ENCODE results near the gene NDUFA8. TPM values are rescaled to one million over a fixed set of nuclear protein-coding genes. Genes with fewer than 3 reads are reported as not detected.

Gene NDUFA8
- total RNA-seq, 2 experiments from 2014 or later = 45.5 to 47.9 TPM

DNA sequence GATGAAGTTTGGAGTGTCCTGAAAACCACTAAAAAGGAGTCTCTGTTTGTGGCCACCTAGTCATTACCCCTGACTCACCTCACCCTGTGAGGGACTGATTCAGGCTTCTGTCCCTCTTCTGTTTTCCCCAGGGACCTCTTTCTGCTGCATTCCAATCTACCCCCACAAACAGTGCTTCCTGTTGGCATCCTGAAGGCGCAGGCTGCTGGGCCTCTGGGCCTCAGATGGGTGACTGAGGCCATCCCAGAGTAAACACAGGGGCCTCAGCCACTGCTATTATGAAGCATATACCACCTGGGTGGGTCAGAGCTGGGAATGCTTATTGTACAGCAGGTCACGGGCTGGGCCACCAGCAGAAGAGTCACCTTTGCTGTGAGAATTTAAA, 20.1 kb upstream of the NDUFA8 start:
- CTCF ChIA-PET = interaction anchor here (0.7 kb wide), 1 partner anchor 25 kb away, joined by 4 read pairs; no protein-coding TSS in a partner anchor

DNA sequence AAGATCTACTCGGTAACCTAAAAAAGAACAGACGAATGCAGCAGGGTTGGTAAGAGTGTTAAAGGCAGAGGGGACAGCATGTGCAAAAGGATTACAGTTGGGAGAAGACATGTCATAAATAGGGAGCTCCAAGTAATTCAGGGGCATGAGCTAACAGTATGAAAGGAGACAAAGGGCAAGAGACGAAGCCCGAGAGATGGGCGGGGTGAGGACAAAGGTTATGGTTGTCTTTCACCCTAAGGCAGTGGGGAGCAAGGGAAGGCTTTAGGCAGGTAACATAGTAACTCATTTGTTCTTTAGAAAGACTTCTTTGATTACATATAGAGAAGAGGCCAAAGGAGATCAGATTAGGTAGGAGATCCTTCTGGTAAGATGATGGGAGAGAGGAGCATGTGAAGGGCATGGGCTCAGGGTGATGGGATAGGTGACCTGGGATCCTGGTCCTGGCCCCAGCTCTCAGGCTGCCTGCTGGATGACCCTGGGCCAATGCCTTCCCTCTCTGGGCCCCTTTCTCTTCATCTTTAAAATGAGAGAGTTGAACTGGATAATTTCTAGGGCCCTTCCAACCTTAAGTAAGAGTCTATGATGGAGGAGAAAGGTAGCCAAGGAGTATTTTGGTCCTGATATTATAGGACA, 19.6 kb upstream of the NDUFA8 start:
- H3K9me3 Mint-ChIP-seq = no peaks in the 10 kb centered on the region
- intact Hi-C loops (cut with micrococcal nuclease) = no loop called here
- H3K4me1 Mint-ChIP-seq (ENCODE audit: low read depth) = no peaks in the 10 kb centered on the region

More for the DNA sequence above, 20.1 kb upstream of the NDUFA8 start:
- Mint-ChIP-seq H3K27me3 (ENCODE audit: low read depth) (peaks cover 18% of the 10 kb centered on the region), H3K4me1 (ENCODE audit: low read depth) (no peaks in the 10 kb centered on the region), H3K4me3 (no peak overlapping the region), H3K36me3 (ENCODE audit: low read depth) (no peaks in the 10 kb centered on the region), H3K27ac (no peak overlapping the region), H3K9me3 (no peaks in the 10 kb centered on the region)
- intact Hi-C loops (cut with micrococcal nuclease) = no loop called here
- no peak for DNase-seq

DNA sequence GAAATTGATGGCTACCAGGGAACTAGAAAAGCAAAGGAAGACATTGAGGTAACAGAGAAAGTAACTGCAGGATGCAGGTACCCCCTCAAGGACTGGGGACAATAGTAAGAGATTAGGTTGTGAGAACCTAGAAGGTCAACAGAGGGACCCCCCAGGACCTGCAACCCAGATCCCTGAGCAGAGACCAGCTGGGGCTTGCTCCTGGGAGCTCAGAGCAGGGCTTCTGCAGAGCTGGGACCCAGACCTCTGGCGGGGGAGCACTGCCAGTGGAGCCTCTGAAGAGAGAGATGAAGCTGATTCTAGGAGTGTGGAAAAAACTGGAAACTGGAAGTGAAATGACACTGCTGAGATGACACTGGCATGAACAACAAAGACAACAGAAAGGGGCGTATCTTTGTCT, 17.3 kb upstream of the NDUFA8 start:
- CTCF ChIA-PET = no interaction called here
- Mint-ChIP-seq H3K9me3 (no peaks in the 10 kb centered on the region), H3K4me3 (no peak overlapping the region), H3K4me1 (ENCODE audit: low read depth) (no peaks in the 10 kb centered on the region), H3K27ac (no peak overlapping the region), H3K27me3 (ENCODE audit: low read depth) (peaks cover 19% of the 10 kb centered on the region), H3K36me3 (ENCODE audit: low read depth) (no peaks in the 10 kb centered on the region)
- intact Hi-C loops (cut with micrococcal nuclease) = no loop called here
- no peak for DNase-seq

More for the DNA sequence above, 19.6 kb upstream of the NDUFA8 start:
- H3K27me3 Mint-ChIP-seq (ENCODE audit: low read depth) = peaks cover 18% of the 10 kb centered on the region
- no peak overlapping the region for H3K27ac Mint-ChIP-seq
- no peak for DNase-seq
- CTCF ChIA-PET = no interaction called here
- no peak overlapping the region for H3K4me3 Mint-ChIP-seq
- H3K36me3 Mint-ChIP-seq (ENCODE audit: low read depth) = no peaks in the 10 kb centered on the region

DNA sequence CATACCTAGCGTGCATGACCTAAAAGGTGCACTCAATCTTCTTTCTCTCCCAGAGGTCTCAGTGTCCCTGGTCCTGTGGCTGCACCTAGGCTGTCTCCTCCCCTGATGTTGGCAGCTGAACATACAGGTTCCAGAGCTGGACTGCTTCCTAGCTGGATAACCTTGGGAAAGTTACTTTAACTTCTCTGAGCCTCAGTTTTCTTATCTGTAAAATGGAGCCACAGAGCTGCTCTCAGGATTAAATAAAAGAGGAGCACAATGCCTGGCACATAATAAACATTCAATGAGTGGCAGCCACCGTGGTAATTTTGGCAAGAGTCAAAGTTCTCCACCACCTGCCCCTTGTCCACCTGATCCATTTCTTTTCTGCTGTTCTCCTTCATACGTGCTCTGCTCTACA, 14.1 kb upstream of the NDUFA8 start:
- Mint-ChIP-seq H3K9me3 (no peaks in the 10 kb centered on the region), H3K27ac (no peak overlapping the region), H3K36me3 (ENCODE audit: low read depth) (no peaks in the 10 kb centered on the region), H3K4me1 (ENCODE audit: low read depth) (no peaks in the 10 kb centered on the region), H3K27me3 (ENCODE audit: low read depth) (peaks cover 25% of the 10 kb centered on the region), H3K4me3 (no peak overlapping the region)
- CTCF ChIA-PET = no interaction called here
- DNase-seq = no peak
- intact Hi-C loops (cut with micrococcal nuclease) = no loop called here

- intact Hi-C loops (cut with micrococcal nuclease) = no loop called here
- CTCF ChIA-PET = interaction anchor here (1.1 kb wide), 1 partner anchor 9 kb away, joined by 3 read pairs; no protein-coding TSS in a partner anchor
- no peak overlapping the region for H3K27ac Mint-ChIP-seq
Measured at GRCh38 chr9:122172131-122172530, 12.6 kb upstream of the NDUFA8 start.

DNA sequence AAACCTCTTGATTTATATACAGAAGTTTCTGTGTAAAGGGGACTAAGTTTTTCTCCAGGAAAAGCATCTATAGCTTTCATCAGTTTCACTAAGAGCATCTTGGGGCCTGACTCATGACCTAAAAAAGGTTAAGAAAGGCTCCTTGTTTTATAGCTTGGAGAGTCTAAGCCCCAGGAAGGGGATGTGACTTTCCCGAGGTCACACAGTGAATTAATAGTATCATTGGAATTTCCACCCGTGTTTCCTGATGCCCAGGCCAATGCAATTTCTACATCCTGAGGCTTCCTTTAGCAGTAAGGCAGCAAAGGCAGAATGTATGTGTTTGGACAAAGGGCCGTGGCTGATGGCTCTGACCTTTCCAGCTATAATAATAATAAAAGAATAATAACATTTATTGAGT, 8.8 kb upstream of the NDUFA8 start:
- intact Hi-C loops (cut with micrococcal nuclease) = no loop called here
- peaks cover 26% of the 10 kb centered on the region for H3K27me3 Mint-ChIP-seq (ENCODE audit: low read depth)
- CTCF ChIA-PET = interaction anchor here (0.6 kb wide), 1 partner anchor 238 kb away, joined by 3 read pairs; no protein-coding TSS in a partner anchor
- H3K9me3 Mint-ChIP-seq = no peaks in the 10 kb centered on the region
- no peaks in the 10 kb centered on the region for H3K4me1 Mint-ChIP-seq (ENCODE audit: low read depth)
- no peak overlapping the region for H3K27ac Mint-ChIP-seq
- DNase-seq = no peak
- H3K36me3 Mint-ChIP-seq (ENCODE audit: low read depth) = no peaks in the 10 kb centered on the region
- H3K4me3 Mint-ChIP-seq = no peak overlapping the region

More at GRCh38 chr9:122172131-122172530, 12.6 kb upstream of the NDUFA8 start:
- no peak for DNase-seq
- H3K36me3 Mint-ChIP-seq (ENCODE audit: low read depth) = no peaks in the 10 kb centered on the region
- no peak overlapping the region for H3K4me3 Mint-ChIP-seq
- H3K9me3 Mint-ChIP-seq = no peaks in the 10 kb centered on the region
- H3K4me1 Mint-ChIP-seq (ENCODE audit: low read depth) = no peaks in the 10 kb centered on the region
- peaks cover 26% of the 10 kb centered on the region for H3K27me3 Mint-ChIP-seq (ENCODE audit: low read depth)

DNA sequence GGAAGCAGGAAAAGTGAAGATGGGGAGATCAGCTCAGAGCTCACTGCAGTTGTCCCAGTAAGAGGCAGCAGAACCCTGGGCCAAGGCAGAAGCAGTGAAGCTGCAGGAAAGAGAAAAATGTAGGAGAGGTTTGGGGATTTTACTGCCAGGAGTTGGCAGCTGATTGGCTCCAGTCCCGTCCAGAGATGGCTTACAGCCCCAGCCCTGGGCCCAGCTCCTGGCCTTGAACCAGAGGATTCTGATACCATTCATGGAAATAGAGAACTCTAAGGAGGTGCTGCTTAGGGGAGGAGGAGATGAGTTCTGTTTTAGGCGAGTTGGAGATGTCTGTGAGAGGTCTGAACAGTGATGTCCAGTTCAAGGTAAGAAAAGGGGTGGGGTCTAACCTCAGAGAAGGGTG, 4.7 kb upstream of the NDUFA8 start:
- H3K4me3 Mint-ChIP-seq = no peak overlapping the region
- H3K36me3 Mint-ChIP-seq (ENCODE audit: low read depth) = peaks cover 2% of the 10 kb centered on the region
- no peak for DNase-seq
- H3K4me1 Mint-ChIP-seq (ENCODE audit: low read depth) = peaks cover 3% of the 10 kb centered on the region
- CTCF ChIA-PET = no interaction called here
- H3K27me3 Mint-ChIP-seq (ENCODE audit: low read depth) = peaks cover 15% of the 10 kb centered on the region
- intact Hi-C loops (cut with micrococcal nuclease) = no loop called here
- H3K9me3 Mint-ChIP-seq = peaks cover 6% of the 10 kb centered on the region
- no peak overlapping the region for H3K27ac Mint-ChIP-seq

- H3K4me1 Mint-ChIP-seq (ENCODE audit: low read depth) = peaks cover 16% of the 10 kb centered on the region
- peaks cover 5% of the 10 kb centered on the region for H3K36me3 Mint-ChIP-seq (ENCODE audit: low read depth)
- CTCF ChIA-PET = no interaction called here
- DNase-seq = no peak
- intact Hi-C loops (cut with micrococcal nuclease) = no loop called here
- H3K4me3 Mint-ChIP-seq = no peak overlapping the region
- H3K27me3 Mint-ChIP-seq (ENCODE audit: low read depth) = peaks cover 9% of the 10 kb centered on the region
- peaks cover 6% of the 10 kb centered on the region for H3K9me3 Mint-ChIP-seq
- no peak overlapping the region for H3K27ac Mint-ChIP-seq
Measured at GRCh38 chr9:122162415-122162814, 2.8 kb upstream of the NDUFA8 start.

DNA sequence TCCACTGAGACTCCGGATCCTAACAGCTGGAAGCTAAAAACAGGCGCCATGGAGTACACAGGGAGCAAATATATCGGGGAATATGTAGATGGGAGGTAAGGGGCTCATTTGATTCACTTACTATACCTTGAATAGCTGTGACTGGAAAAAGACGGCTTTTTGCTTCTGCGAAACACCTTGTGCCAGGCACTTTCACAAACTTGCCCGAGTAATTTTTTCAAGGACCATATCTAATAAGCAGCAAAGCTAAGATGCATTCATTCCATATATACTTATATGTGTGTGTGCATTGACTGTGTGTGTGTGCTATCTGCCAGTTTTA, 307 bp upstream of the NDUFA8 start:
- peaks cover 32% of the 10 kb centered on the region for H3K4me1 Mint-ChIP-seq (ENCODE audit: low read depth)
- no peak for DNase-seq
- H3K27ac Mint-ChIP-seq = peak overlapping the region; percentile 86
- H3K9me3 Mint-ChIP-seq = peaks cover 6% of the 10 kb centered on the region
- intact Hi-C loops (cut with micrococcal nuclease) = loop anchor here (1.0 to 2.0 kb wide), 3 partner anchors 67 to 668 kb away; partner anchors contain the start of genes MRRF, PDCL, RBM18 and TTLL11
- H3K4me3 Mint-ChIP-seq = peak overlapping the region; percentile 99
- H3K27me3 Mint-ChIP-seq (ENCODE audit: low read depth) = peaks cover 6% of the 10 kb centered on the region
- peaks cover 5% of the 10 kb centered on the region for H3K36me3 Mint-ChIP-seq (ENCODE audit: low read depth)
- CTCF ChIA-PET = interaction anchor here (0.6 to 2.1 kb wide), 9 partner anchors 14 to 105 kb away, joined by 3 to 8 read pairs (median 3); partner anchors contain the start of genes MRRF and RBM18

- CTCF ChIA-PET = interaction anchor here (1.5 kb wide), 1 partner anchor 12 kb away, joined by 4 read pairs; no protein-coding TSS in a partner anchor
- H3K4me3 Mint-ChIP-seq = peak overlapping the region; percentile 14
- H3K9me3 Mint-ChIP-seq = peaks cover 6% of the 10 kb centered on the region
- intact Hi-C loops (cut with micrococcal nuclease) = loop anchor here (2.0 kb wide), 1 partner anchor 65 kb away; the partner anchor contains the start of gene TTLL11
- no peak overlapping the region for H3K27ac Mint-ChIP-seq
- H3K4me1 Mint-ChIP-seq (ENCODE audit: low read depth) = peaks cover 36% of the 10 kb centered on the region
- peak; percentile 29 for DNase-seq
- H3K36me3 Mint-ChIP-seq (ENCODE audit: low read depth) = peaks cover 5% of the 10 kb centered on the region
- peaks cover 2% of the 10 kb centered on the region for H3K27me3 Mint-ChIP-seq (ENCODE audit: low read depth)
Measured at GRCh38 chr9:122158202-122158601, 1.4 kb downstream of the NDUFA8 start.

DNA sequence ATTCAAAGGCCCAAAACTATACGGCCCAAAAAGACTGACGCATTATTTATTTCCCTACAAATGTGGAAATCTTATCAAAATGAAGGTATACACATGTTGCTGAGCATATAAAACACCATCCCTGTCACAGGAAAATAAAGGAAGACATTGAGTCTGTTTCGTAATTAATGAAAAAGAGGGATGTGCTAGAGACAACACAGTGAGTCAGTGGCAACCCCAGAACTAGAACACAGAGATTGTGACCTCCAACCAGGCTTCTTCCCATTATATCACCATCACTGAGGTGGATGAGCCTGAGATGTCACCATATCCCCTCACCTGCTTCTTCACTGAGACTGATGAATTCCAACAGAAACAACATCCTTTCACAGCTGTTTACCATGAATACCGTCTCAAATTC, 3.8 kb downstream of the NDUFA8 start:
- CTCF ChIA-PET = interaction anchor here (1.1 to 1.4 kb wide), 2 partner anchors 57 to 655 kb away, joined by 3 to 6 read pairs; no protein-coding TSS in a partner anchor
- no peaks in the 10 kb centered on the region for H3K27me3 Mint-ChIP-seq (ENCODE audit: low read depth)
- H3K27ac Mint-ChIP-seq = no peak overlapping the region
- no peak overlapping the region for H3K4me3 Mint-ChIP-seq
- intact Hi-C loops (cut with micrococcal nuclease) = no loop called here
- no peak for DNase-seq
- peaks cover 14% of the 10 kb centered on the region for H3K36me3 Mint-ChIP-seq (ENCODE audit: low read depth)
- peaks cover 36% of the 10 kb centered on the region for H3K4me1 Mint-ChIP-seq (ENCODE audit: low read depth)
- H3K9me3 Mint-ChIP-seq = no peaks in the 10 kb centered on the region

DNA sequence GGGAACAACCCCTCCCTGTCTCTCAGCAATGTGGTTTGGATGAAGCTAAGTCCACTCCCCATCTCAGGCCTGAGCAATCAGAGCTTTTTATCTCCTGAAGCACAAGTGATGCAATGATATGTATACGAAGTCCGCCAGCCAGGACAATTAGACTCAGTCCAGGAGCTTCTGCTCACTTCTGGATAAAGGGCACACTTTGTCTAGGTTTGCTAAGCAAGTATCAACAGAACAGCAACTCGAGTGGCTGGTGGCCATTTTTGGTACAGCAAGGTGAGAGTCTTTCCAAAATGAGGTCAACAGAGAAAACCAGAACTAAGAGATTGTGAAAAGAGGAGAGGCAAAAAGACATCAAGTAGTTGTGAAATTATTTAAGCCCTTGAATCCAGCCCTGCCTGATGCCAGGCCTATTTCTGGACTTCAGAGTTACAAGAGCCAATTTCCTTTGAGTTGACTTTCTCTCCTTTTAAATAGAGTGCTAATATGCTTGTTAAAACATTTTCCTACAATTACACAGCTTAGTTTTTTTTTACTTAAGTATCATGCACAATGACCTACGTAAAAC, 8.2 kb downstream of the NDUFA8 start:
- intact Hi-C loops (cut with micrococcal nuclease) = no loop called here
- CTCF ChIA-PET = interaction anchor here (0.7 to 1.2 kb wide), 3 partner anchors 17 to 29 kb away, joined by 3 to 8 read pairs (median 3); no protein-coding TSS in a partner anchor
- peaks cover 24% of the 10 kb centered on the region for H3K36me3 Mint-ChIP-seq (ENCODE audit: low read depth)

GRCh38 chr9:122145592-122145863, 14.1 kb downstream of the NDUFA8 start:
- peaks cover 29% of the 10 kb centered on the region for H3K36me3 Mint-ChIP-seq (ENCODE audit: low read depth)
- CTCF ChIA-PET = interaction anchor here (1.0 to 2.0 kb wide), 5 partner anchors 10 to 205 kb away, joined by 3 to 12 read pairs (median 4); partner anchors contain the start of genes MORN5 and NDUFA8
- H3K4me1 Mint-ChIP-seq (ENCODE audit: low read depth) = peaks cover 1% of the 10 kb centered on the region
- H3K27me3 Mint-ChIP-seq (ENCODE audit: low read depth) = no peaks in the 10 kb centered on the region
- no peak overlapping the region for H3K27ac Mint-ChIP-seq
- intact Hi-C loops (cut with micrococcal nuclease) = no loop called here
- no peak for DNase-seq
- no peaks in the 10 kb centered on the region for H3K9me3 Mint-ChIP-seq
- no peak overlapping the region for H3K4me3 Mint-ChIP-seq

More for the DNA sequence above, 8.2 kb downstream of the NDUFA8 start:
- H3K9me3 Mint-ChIP-seq = no peaks in the 10 kb centered on the region
- no peak for DNase-seq
- H3K4me3 Mint-ChIP-seq = no peak overlapping the region
- H3K27me3 Mint-ChIP-seq (ENCODE audit: low read depth) = no peaks in the 10 kb centered on the region
- H3K4me1 Mint-ChIP-seq (ENCODE audit: low read depth) = peaks cover 12% of the 10 kb centered on the region
- H3K27ac Mint-ChIP-seq = no peak overlapping the region

All from activated naive CD4-positive, alpha-beta T cell treated with anti-CD3 and anti-CD28 coated beads for 36 hours (primary cell).